Activated CD8-positive, alpha-beta T cell treated with anti-CD3 and anti-CD28 coated beads for 36 hours (primary cell): ENCODE results near the gene CTRB2. TPM values are rescaled to one million over a fixed set of nuclear protein-coding genes. Genes with fewer than 3 reads are reported as not detected.

Experiments used
- ATAC-seq: fragments of 200-7000 bp; cut with Tn5 transposase; one replicate; pipeline ENCODE4 v1.10.0; 2021; ENCODE audit warnings: mild to moderate bottlenecking, moderate library complexity
- CTCF ChIA-PET: fragments of 350-600 bp; sonication (Branson Sonifier 250); formaldehyde crosslinking; loops from one replicate; lab custom pipeline; 2021; ENCODE audit warnings: antibody characterized with exemption; lab: Charles Lee
- POLR2A ChIA-PET: fragments of 350-600 bp; sonication (Branson Sonifier 250); formaldehyde crosslinking; loops from one replicate; lab custom pipeline; 2021; ENCODE audit warnings: antibody characterized with exemption; lab: Charles Lee
- DNase-seq: peaks from one replicate; pipeline ENCODE4 v3.0.0-alpha.2; 2020
- H3K27ac Mint-ChIP-seq: one replicate; pipeline ENCODE4 v1.8.0; 2021; ENCODE audit warnings: mild to moderate bottlenecking, mixed read lengths
- H3K27me3 Mint-ChIP-seq: one replicate; pipeline ENCODE4 v1.8.0; 2021; ENCODE audit warnings: mixed read lengths
- H3K36me3 Mint-ChIP-seq: one replicate; pipeline ENCODE4 v1.8.0; 2021; ENCODE audit warnings: low read depth, mixed read lengths
- H3K4me1 Mint-ChIP-seq: one replicate; pipeline ENCODE4 v1.8.0; 2021; ENCODE audit warnings: low read depth, mixed read lengths
- H3K4me3 Mint-ChIP-seq: one replicate; pipeline ENCODE4 v1.8.0; 2021; ENCODE audit warnings: mild to moderate bottlenecking, moderate library complexity, mixed read lengths
- H3K9me3 Mint-ChIP-seq: one replicate; pipeline ENCODE4 v1.8.0; 2021; ENCODE audit warnings: mixed read lengths
- intact Hi-C: fragments of 100-400 bp; cut with micrococcal nuclease; formaldehyde crosslinking; loops from one replicate; pipeline ENCODE4 v1.10.0; 2022
- total RNA-seq, 2 experiments: library from RNA; stranded (reverse); gene quantifications; one replicate each; pipeline ENCODE4 v1.2.3, GENCODE V29; 2021
- TF ChIP-seq, protein P1 (sequence below): fragments of 200-600 bp; IDR thresholded peaks from one replicate; pipeline ENCODE4 v1.8.0; 2022; ENCODE audit warnings: antibody characterized with exemption, mild to moderate bottlenecking

The CTRB2 gene
- total RNA-seq, 2 experiments from 2014 or later, result not detected

DNA sequence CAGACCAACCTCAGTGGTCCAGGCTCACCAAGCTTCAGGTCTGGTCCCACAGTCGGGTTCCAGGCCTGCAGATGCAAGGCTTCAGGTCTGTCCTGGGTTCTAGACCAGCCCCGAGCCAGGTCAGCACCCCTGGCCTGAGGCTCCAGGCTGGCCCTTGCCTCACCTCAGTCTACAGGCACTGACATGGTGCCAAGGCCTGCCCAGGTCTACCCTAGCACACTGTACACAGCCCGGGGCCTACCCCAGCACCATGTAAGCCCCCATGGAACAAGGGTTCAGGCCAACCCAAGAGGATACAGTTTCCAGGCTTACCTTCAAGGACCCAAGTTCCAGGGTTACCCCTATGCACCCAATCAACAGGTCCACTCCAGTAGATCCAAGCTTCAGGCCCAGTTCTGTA is 31.9 kb downstream of the CTRB2 start:
- Mint-ChIP-seq H3K4me1 (no peaks in the 10 kb centered on the region), H3K4me3 (no peak overlapping the region), H3K27me3 (peaks cover 1% of the 10 kb centered on the region), H3K36me3 (peaks cover 27% of the 10 kb centered on the region), H3K27ac (no peak overlapping the region), H3K9me3 (peaks cover 60% of the 10 kb centered on the region)
- no peak for DNase-seq
- CTCF ChIA-PET, result interaction anchor here (0.6 kb wide), 1 partner anchor 24 kb away, joined by 3 read pairs; no protein-coding TSS in a partner anchor
- intact Hi-C loops, result no loop called here
- TF ChIP-seq, protein P1, sequence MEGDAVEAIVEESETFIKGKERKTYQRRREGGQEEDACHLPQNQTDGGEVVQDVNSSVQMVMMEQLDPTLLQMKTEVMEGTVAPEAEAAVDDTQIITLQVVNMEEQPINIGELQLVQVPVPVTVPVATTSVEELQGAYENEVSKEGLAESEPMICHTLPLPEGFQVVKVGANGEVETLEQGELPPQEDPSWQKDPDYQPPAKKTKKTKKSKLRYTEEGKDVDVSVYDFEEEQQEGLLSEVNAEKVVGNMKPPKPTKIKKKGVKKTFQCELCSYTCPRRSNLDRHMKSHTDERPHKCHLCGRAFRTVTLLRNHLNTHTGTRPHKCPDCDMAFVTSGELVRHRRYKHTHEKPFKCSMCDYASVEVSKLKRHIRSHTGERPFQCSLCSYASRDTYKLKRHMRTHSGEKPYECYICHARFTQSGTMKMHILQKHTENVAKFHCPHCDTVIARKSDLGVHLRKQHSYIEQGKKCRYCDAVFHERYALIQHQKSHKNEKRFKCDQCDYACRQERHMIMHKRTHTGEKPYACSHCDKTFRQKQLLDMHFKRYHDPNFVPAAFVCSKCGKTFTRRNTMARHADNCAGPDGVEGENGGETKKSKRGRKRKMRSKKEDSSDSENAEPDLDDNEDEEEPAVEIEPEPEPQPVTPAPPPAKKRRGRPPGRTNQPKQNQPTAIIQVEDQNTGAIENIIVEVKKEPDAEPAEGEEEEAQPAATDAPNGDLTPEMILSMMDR, result no peak
- ATAC-seq, result no peak
- POLR2A ChIA-PET, result no interaction called here

DNA sequence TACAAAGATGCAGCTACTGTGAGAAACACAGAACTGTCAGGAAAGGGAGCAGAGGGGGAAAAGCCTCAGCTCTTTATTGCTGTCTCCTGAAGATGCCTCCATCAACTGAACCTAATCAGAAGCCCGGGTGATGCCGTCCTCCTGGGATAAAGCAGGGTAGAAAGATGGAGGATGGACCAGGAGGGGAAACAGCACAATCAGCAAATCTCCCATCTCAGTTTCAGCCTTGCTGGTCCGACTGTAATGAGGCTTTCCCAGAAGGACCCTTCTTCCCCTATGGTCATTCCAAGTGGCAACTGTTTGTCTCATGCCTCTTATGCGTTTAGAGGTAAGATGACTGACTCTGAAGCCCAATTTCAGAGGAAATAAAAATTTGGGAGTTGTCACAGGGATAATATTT is 34.4 kb downstream of the CTRB2 start:
- intact Hi-C loops, result no loop called here
- CTCF ChIA-PET, result interaction anchor here (1.0 kb wide), 1 partner anchor 27 kb away, joined by 5 read pairs; no protein-coding TSS in a partner anchor
- TF ChIP-seq, protein P1, result no peak

DNA sequence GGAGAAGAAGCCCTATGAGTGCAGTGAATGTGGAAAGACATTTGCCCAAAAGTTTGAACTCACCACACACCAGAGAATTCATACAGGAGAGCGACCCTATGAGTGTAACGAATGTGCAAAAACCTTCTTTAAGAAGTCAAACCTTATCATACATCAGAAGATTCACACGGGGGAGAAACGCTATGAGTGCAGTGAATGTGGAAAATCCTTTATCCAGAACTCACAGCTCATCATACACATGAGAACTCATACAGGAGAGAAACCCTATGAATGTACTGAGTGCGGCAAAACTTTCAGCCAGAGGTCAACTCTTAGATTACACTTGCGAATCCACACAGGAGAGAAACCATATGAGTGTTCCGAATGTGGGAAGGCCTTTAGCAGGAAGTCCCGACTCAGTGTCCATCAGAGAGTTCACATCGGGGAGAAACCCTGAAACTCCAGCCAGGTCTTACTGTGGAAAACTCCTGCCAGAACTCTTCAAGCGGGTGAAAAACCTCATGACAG is 37.0 kb downstream of the CTRB2 start:
- Mint-ChIP-seq H3K4me3 (no peak overlapping the region), H3K36me3 (peaks cover 78% of the 10 kb centered on the region), H3K9me3 (peaks cover 61% of the 10 kb centered on the region), H3K27me3 (no peaks in the 10 kb centered on the region), H3K4me1 (no peaks in the 10 kb centered on the region), H3K27ac (no peak overlapping the region)
- ChIA-PET CTCF (interaction anchor here (0.6 to 1.0 kb wide), 2 partner anchors 30 to 348 kb away, joined by 3 read pairs; no protein-coding TSS in a partner anchor), POLR2A (no interaction called here)
- intact Hi-C loops, result no loop called here
- TF ChIP-seq, protein P1, result no peak
- ATAC-seq, result no peak
- no peak for DNase-seq

More for the DNA sequence above, 34.4 kb downstream of the CTRB2 start:
- no peaks in the 10 kb centered on the region for H3K27me3 Mint-ChIP-seq
- DNase-seq (no peak), ATAC-seq (no peak)
- POLR2A ChIA-PET, result no interaction called here
- H3K4me3 Mint-ChIP-seq, result no peak overlapping the region
- no peaks in the 10 kb centered on the region for H3K4me1 Mint-ChIP-seq
- peaks cover 52% of the 10 kb centered on the region for H3K36me3 Mint-ChIP-seq
- no peak overlapping the region for H3K27ac Mint-ChIP-seq
- H3K9me3 Mint-ChIP-seq, result peaks cover 70% of the 10 kb centered on the region

DNA sequence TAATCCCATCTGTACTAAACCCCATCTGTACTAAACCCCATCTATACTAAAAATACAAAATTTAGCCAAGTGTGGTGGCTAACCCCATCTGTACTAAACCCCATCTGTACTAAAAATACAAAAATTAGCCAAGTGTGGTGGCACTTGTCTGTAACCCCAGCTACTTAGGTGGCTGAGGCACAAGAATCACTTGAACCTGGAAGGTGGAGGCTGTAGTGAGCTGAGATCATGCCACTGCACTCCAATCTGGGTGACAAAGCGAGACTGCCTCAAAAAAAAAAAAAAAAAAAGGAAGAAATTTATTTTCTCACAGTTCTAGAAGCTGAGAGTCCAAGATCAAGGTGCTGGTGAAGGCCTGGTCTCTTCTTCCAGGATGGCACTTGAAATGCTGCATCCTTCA is 46.6 kb downstream of the CTRB2 start:
- peaks cover 59% of the 10 kb centered on the region for H3K36me3 Mint-ChIP-seq
- TF ChIP-seq, protein P1, result no peak
- ChIA-PET CTCF (no interaction called here), POLR2A (interaction anchor here (1.3 kb wide), 1 partner anchor 10 kb away, joined by 4 read pairs; no protein-coding TSS in a partner anchor)
- H3K4me1 Mint-ChIP-seq, result peaks cover 2% of the 10 kb centered on the region
- no peak for DNase-seq
- ATAC-seq, result no peak
- no peak overlapping the region for H3K4me3 Mint-ChIP-seq
- H3K9me3 Mint-ChIP-seq, result peaks cover 7% of the 10 kb centered on the region
- no peak overlapping the region for H3K27ac Mint-ChIP-seq
- intact Hi-C loops, result no loop called here
- no peaks in the 10 kb centered on the region for H3K27me3 Mint-ChIP-seq

Other genes starting within 250 kb of the CTRB2 start
- 10 to 100 TPM; 59.1 to 68.1 TPM for gene WDR59, start 222.0 kb downstream of the CTRB2 start, total RNA-seq
- 10 to 100 TPM; 11.0 to 13.7 TPM for gene ZNRF1, start 208.1 kb downstream of the CTRB2 start, total RNA-seq
- not detected for gene LDHD, start 90.4 kb downstream of the CTRB2 start, total RNA-seq
- 10 to 100 TPM; 19.8 to 23.9 TPM for gene ZFP1, start 58.6 kb downstream of the CTRB2 start, total RNA-seq
- not detected for gene CTRB1, start 11.8 kb upstream of the CTRB2 start, total RNA-seq
- gene BCAR1, start 44.5 kb upstream of the CTRB2 start, total RNA-seq, result under 1 TPM; 0.34 to 0.87 TPM
- gene CFDP1, start 226.3 kb upstream of the CTRB2 start, total RNA-seq, result 10 to 100 TPM; 34.7 to 39.9 TPM